Measurements from ENCODE around the gene HOXA5.

HOXA5 gene

GRCh38 chr7:27143023-27143949 lies at the start of gene HOXA5:
Gene HOXA5, minus strand, starts transcription at chr7:27143681. Its CDS starts 74 bp downstream, at chr7:27143607.
- in situ Hi-C loops (cut with HindIII; ENCODE audit: low sequenced_read_pairs): no loop called here

DNA sequence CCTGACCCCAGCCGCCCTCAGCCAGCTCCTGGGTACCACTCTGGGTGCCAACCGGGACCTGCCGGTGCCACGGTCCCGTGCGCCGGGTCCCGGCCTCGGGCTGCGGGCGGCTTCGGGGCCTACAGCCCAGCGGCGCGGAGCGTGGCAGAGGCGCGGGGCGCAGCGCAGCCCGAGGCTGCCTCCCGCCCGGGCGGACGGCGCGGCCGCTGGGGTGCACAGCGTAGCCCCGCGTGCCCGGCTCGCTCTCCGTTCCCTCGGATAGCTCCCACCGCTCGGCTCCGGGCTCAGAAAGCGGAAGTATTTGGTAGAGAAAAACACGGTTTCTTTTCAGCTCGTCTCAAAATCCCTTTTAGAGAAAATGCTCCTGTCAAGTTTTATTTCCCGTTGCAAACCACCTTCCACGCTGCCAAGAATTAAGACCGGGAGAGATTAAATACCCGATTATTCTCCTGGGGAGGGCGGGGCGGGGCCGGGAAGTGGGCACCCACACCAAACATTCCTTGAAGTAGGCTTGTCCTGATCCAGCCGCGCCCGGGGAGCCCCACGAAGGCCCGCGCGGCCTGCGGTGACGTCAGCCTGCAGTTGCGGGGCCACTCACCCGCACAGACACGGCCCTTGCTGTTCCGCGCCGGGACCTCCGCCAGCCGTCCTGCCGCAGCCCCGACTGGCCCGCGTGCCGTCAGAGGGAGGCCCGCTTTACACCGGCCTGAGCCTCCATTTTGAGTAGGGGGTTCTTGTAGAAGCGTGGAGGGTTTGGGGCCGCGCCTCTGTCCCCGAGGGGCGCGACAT lies 49.3 kb upstream of the HOXA5 start:
- in situ Hi-C loops (cut with HindIII; ENCODE audit: low sequenced_read_pairs): no loop called here

GRCh38 chr7:27191833-27192545 lies 48.5 kb upstream of the HOXA5 start:
- in situ Hi-C loops (cut with HindIII; ENCODE audit: low sequenced_read_pairs): no loop called here

DNA sequence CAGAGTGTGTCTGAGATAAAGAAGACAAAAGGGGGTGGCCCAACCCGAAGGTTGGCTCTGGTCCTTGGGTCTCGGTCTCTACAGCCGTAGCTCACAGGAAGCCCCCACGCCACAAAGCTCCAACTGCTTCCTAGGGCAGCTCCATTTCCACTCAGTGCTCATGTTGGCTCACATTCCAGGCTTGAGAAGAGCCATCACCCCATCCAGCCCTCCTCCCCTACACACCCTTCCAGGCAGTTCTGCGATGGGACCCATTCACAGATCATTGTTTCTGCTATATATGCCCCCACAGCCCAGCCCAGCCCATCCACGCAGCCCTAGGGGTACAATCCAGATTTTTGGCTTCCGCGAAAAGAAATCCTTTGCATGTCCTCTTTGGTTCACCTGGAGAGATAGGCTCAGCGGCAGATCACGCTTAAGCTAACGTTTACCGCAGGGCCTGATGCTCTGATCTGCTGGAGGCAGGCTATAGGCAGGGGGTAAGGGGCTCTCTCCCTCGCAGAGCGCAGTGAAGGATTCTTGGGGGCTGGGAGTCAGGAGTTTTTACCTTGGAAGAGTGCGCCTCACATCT lies 47.8 kb upstream of the HOXA5 start:
- in situ Hi-C loops (cut with HindIII; ENCODE audit: low sequenced_read_pairs): no loop called here

DNA sequence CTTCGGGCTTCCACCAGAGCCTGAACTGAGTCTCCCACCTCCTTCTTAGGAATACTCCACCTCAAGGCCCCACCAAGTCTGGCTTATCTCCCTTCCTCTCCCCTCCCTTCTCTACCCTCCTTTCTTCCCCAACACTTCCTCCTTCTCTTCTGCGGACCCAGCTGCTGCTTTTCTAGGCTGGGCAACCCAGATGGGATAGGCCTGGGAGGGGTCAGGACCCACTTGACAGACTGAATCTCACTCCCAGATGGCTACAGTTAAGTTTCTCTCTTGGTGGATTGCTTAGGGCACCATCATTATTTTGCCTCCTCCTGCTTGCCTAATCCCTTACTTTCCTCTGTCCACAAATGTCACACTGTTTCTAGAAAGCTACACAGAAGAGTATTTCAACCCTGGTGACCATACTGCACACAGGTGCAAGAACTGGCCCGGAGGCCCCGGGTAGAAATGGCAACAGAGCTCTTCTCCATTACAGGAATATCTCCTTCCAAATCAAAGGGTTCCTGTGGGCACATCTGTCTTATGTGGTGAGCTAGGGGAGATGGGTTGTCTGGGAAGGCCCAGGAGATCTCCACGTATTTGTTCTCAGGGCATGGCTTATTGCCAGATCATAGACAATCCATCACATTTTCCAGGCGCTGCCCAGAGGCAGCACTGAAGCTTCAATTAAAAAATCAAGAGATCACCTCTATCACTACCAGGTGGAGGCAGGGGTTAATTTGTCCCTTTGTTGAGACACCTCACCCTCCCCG lies 46.7 kb upstream of the HOXA5 start:
- in situ Hi-C loops (cut with HindIII; ENCODE audit: low sequenced_read_pairs): no loop called here

GRCh38 chr7:27189295-27189996 lies 46.0 kb upstream of the HOXA5 start:
- in situ Hi-C loops (cut with HindIII; ENCODE audit: low sequenced_read_pairs): no loop called here

DNA sequence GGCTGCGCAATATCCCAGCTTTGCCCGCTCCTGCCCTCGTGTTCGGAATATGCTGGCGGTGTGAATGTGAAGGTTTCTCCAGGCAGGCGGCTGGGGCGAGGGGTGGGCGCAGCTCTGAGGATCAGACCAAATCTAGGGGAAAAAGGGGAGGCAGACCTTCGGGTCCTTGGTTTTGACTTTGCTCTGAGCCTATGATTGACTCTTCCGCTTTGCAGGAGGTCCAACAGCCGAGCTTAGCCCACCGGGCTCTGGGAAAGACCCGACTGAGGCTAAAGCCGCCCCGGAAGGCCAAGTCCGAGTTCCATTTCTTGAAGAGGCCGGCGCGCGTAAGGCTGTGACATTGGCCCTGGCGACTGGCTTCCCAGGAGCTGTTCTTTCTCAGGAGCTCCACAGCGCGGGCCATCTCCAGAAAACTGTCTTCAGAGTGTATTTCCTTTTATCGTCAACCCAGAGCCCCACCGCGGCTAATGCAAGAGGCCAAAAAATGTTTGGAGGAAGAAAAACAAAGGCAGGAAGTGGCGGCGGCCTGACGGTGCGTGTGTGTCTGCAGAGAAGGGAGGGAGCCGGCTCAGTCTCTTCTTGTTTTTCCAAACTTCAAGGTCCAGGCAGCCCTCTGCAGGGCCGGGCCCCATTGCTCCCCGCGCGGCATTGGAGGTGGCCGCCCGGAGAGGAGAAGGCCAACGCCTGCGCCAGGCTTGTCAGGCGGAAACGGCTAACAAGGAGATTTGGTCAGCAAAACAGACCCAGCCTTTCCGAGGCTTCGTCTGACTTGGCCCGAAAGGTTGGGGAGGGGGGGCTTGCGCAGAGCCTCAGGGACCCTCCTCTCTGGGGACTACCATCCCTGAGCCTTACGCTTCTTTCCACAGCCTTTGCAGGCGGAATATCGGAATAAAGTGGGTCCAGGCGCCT lies 45.2 kb upstream of the HOXA5 start:
- in situ Hi-C loops (cut with HindIII; ENCODE audit: low sequenced_read_pairs): no loop called here

- in situ Hi-C loops (cut with HindIII; ENCODE audit: low sequenced_read_pairs): no loop called here
These were observed 44.2 kb upstream of the HOXA5 start for GRCh38 chr7:27187475-27188385.

DNA sequence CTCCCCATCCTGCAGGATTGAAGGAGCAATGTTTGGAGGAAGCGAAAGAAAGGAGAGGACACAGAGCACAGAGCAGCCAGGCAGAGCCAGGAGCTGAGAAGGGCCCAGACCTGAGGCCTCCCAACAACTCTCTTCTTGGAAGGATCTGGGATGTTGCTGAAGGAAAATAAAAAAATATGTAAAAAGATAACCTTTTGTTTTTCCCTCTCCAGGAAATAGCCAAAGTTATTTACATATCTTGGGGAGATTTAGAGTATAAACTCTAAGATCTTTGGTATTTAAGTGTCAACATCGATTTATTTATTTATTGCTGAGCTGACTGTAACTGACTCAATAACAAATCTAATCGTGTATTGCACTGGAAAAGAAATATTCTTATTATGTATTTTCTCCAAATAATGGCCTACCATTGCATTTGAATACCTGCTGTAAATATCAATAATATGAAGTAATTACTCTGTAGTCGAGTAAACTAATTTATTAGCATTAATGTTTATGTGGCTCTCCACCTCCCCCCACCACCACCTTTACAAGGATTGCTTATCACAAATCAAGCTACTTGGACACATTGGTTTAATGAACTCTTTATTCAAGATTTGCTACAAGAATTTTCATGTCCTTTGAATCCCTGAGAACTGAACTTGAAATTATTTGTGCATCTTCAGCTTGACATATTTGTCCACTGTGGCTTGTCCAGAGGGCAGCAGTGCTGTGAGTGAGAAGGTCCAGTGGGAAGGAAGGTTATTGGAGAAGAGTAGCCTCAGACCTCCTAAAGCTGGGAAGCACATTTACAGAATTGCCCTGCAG lies 43.4 kb upstream of the HOXA5 start:
- in situ Hi-C loops (cut with HindIII; ENCODE audit: low sequenced_read_pairs): no loop called here

DNA sequence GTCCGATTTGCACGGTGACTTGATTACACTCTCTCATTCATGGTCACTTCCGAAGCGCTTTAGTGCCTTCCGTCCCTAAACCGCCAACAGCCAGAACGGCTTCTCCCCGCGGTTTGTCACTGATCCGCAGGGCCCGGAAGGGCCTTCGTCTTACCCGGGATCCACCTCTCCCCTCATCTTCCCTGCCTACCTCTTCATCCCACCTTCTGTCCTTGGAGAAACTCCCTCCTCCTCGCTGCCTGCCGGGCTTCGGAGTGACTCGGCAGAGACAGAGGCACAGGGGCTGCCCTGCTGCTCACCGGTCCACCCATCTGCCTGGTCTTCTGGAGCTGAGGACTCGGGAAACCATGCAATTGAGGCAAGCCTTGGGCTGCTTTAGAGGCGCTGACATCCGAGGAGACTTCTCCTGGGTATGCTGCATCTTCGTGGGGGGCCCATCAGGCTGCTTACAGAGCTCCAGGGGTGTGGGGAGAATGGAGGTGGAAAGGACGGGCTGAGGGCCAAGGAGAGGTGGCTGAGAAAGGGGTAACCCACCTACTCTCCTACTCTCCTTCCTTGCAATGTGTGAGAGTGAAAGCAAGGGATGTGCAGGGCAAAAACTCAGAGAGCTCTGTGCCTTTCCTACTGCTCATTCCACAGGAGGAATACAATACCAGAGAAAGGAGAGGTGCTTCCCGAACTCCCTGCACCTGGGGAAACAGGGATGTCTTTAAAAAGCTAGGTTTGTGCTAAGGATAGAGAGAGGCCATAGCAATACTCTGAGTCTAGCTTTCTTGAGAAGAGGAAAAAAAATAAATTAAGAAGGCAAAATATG lies 42.6 kb upstream of the HOXA5 start:
- in situ Hi-C loops (cut with HindIII; ENCODE audit: low sequenced_read_pairs): no loop called here

GRCh38 chr7:27185013-27185853 lies 41.8 kb upstream of the HOXA5 start, which contains the start of gene HOXA11:
Gene HOXA11, minus strand, starts transcription at chr7:27185232. Its CDS starts 88 bp downstream, at chr7:27185144.
- in situ Hi-C loops (cut with HindIII; ENCODE audit: low sequenced_read_pairs): no loop called here

DNA sequence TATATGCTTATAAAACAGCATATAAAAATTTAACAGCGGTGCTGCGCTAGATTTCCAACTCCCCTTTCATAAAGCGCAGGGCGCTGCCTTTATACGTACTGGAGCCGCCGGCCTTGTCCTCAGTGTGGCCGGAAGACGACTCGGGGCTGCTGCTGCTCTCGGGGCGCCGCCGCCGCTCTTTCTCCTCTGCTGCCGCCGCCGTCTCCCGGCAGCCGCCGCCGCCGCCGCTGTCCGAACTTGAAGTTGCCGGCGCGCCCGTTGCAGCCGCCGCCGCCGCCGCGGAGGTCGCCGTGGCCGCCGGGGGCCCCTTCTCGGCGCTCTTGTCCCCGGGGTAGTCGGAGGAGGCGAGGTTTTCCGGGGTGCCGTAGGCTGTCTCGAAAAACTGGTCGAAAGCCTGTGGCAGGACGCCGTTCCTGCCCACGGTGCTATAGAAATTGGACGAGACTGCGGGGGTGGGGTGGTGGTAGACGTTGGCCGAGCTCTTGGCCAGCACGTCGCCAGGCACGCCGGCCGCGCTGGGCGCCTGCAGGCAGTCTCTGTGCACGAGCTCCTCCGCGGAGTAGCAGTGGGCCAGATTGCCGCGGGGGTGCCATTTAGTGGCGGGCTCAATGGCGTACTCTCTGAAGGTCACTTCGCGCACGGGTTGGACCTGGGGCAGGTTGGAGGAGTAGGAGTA lies 41.0 kb upstream of the HOXA5 start:
- in situ Hi-C loops (cut with HindIII; ENCODE audit: low sequenced_read_pairs): no loop called here

DNA sequence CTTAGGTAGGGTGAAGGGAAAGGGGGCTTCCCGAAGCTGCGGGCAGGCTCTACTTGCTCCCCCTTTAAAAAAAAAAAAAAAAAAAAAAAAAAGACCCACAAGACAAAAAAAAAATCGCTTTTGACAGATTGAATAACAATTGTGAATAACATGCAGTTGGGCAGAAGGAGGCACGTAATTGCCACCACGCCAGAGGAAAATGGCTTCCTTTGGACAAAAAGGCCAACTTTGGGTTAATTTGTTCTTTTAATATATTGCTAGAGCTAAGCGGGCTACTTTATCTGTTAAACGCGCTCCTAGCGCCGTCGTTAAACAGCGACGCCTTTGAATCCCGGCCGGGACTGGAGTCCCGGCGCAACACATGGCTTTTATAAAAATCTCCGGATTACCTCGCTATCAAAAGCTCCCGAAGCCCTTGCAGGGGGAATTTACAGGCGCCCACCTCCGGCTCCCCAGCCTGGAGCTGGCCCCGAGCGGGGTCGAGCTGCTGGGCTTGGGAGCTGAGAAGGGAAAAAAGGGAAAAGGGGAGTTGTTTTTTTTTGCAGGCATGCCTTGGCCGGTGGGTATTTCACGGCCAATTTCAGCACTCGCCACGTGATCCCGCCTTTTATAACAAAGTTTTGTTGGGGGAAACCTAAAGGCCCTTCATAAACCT lies 40.3 kb upstream of the HOXA5 start:
- in situ Hi-C loops (cut with HindIII; ENCODE audit: low sequenced_read_pairs): no loop called here
